HepG2 (cell line): ENCODE data around the gene KLHL18. TPM values are rescaled to one million over a fixed set of nuclear protein-coding genes. Genes with fewer than 3 reads are reported as not detected.

Experiments
- ERF ChIP-seq: IDR thresholded peaks from 2 replicates; pipeline ENCODE4 v1.6.1; 2018; ENCODE audit warnings: missing biosample characterization, missing genetic modification reagents
- FOXM1 ChIP-seq: sonication (generic); formaldehyde crosslinking; IDR thresholded peaks from 2 replicates; pipeline ENCODE4 v1.5.0; 2020; ENCODE audit warnings: missing genetic modification reagents
- HNRNPK ChIP-seq: fragments of 200-400 bp; formaldehyde crosslinking; IDR thresholded peaks from 2 replicates; pipeline ENCODE4 v1.6.1; 2018; ENCODE audit warnings: low read length, low read depth, moderate library complexity, mild to moderate bottlenecking; ENCODE audit not compliant: poor library complexity, severe bottlenecking
- MIER2 ChIP-seq: IDR thresholded peaks from 2 replicates; pipeline ENCODE4 v1.6.1; 2016; ENCODE audit warnings: missing biosample characterization, missing genetic modification reagents
- MTA3 ChIP-seq: sonication (generic); formaldehyde crosslinking; IDR thresholded peaks from 2 replicates; pipeline ENCODE4 v1.4.0; 2020; ENCODE audit warnings: missing genetic modification reagents
- PBX2 ChIP-seq: IDR thresholded peaks from 2 replicates; pipeline ENCODE4 v1.6.1; 2016; ENCODE audit warnings: control low read depth
- SNAPC4 ChIP-seq: sonication (generic); formaldehyde crosslinking; IDR thresholded peaks from 2 replicates; pipeline ENCODE4 v1.4.0; 2020; ENCODE audit warnings: mild to moderate bottlenecking, missing genetic modification reagents
- TCF7L2 ChIP-seq: IDR thresholded peaks from 2 replicates; pipeline ENCODE4 v1.6.1; 2011; ENCODE audit warnings: mild to moderate bottlenecking, low read depth, low read length, moderate library complexity
- TEAD3 ChIP-seq: optimal IDR thresholded peaks from 2 replicates; pipeline ENCODE3; 2016; ENCODE audit warnings: borderline replicate concordance
- ZBTB2 ChIP-seq: sonication (generic); formaldehyde crosslinking; IDR thresholded peaks from 2 replicates; pipeline ENCODE4 v1.8.0; 2022; ENCODE audit warnings: low read depth, missing genetic modification reagents
- ZEB1 ChIP-seq: IDR thresholded peaks from 2 replicates; pipeline ENCODE4 v1.6.1; 2012; ENCODE audit warnings: mild to moderate bottlenecking, low read depth, inconsistent platforms; ENCODE audit not compliant: insufficient replicate concordance
- ZNF253 ChIP-seq: sonication (generic); formaldehyde crosslinking; IDR thresholded peaks from 2 replicates; pipeline ENCODE4 v1.8.0; 2022; ENCODE audit warnings: mild to moderate bottlenecking, missing genetic modification reagents, borderline replicate concordance
- ZNF510 ChIP-seq: sonication (generic); formaldehyde crosslinking; IDR thresholded peaks from 2 replicates; pipeline ENCODE4 v1.4.0; 2020; ENCODE audit warnings: low read depth, mild to moderate bottlenecking, missing genetic modification reagents
- ZNF546 ChIP-seq: sonication (generic); formaldehyde crosslinking; conservative IDR thresholded peaks from 2 replicates; pipeline ENCODE4 v1.8.1; 2023; ENCODE audit warnings: mild to moderate bottlenecking, missing genetic modification reagents
- ZNF891 ChIP-seq: sonication (generic); formaldehyde crosslinking; IDR thresholded peaks from 2 replicates; pipeline ENCODE4 v1.5.0; 2020; ENCODE audit warnings: mild to moderate bottlenecking, missing genetic modification reagents
- polyA plus RNA-seq, 8 experiments: library from polyadenylated mRNA; depleted of rRNA in 3 of 8; stranded (reverse) in 7 of 8; unstranded in 1 of 8; fragments of >200 nt; fragmentation: Illumina TruSeq in 4 of 8; extraction: Trizol in 4 of 8; gene quantifications; 2 replicates each; pipeline versions ENCODE4 v1.2.1 to v1.2.3, GENCODE V29; 2011 to 2016; ENCODE audit warnings: low read depth in 4 of 8, missing spikeins in 1 of 8, mixed read lengths in 1 of 8; ENCODE audit not compliant: insufficient read depth in 1 of 8
- total RNA-seq, 5 experiments: library from RNA; depleted of rRNA; stranded (reverse); fragments of >200 nt; fragmentation: Illumina TruSeq; extraction: Trizol; gene quantifications; 2 replicates each; pipeline ENCODE4 v1.2.3, GENCODE V29; 2016; ENCODE audit warnings: low read depth in 1 of 5
- TF ChIP-seq, protein P1 (sequence below): sonication (generic); formaldehyde crosslinking; IDR thresholded peaks from 2 replicates; pipeline ENCODE4 v1.5.1; 2020; ENCODE audit warnings: mild to moderate bottlenecking, missing genetic modification reagents, borderline replicate concordance

KLHL18 gene
- total and polyA plus RNA-seq, 2 of the 13 experiments (the other 11 are each of a cell fraction or from before 2014, with no cell fraction given): 17.5 to 18.8 TPM

DNA sequence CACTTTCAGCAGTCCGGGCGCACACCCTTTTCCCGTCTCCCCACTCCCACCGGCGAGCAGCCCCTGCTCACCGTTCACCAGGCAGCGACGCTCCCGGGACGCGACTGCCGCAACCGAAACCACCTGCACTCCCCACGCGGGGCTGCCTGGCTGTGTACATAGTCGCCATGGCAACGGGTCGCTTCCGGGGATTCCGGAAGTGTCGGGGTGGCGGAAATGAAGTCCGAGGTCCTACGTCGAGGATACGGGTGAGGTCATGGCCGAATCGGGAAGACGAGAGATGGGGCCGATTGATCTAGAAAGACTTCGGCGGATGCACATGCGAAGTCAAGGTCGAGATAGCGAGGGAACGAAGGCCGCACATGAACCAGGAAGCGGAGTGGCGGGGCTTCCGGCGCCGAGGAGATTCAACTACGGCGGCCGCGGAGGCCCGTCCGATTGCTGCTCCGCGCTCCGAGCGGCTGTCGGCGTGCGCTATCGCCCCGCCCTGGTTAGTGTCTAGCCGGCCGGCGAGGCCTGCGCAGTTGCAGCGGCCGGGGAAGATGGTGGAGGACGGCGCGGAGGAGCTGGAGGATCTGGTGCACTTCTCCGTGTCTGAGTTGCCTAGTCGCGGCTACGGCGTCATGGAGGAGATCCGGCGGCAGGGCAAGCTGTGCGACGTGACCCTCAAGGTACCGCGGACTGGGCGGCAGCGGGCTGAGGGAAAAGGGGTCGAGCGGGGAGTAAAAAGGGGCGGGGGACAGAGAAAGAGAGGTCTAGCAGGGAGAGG lies at the start of gene KLHL18, which contains the start of gene KIF9 (continued):
- TF ChIP-seq SNAPC4 (CRISPR knock-in tag) (no peak; the same call in 1 of the 2 replicates), ZEB1 (peak; percentile 34), ZBTB2 (CRISPR knock-in tag) (peak; percentile 77), ZNF891 (peak; percentile 19; the same call in 1 of the 2 replicates), MTA3 (CRISPR knock-in tag) (no peak), ZNF253 (CRISPR knock-in tag) (no peak), ZNF546 (0 out of 2 replicates have a peak, but pooled peaks have one; percentile 35), TEAD3 (CRISPR knock-in tag) (peak; percentile 76), TCF7L2 (no peak), PBX2 (CRISPR knock-in tag) (no peak), ERF (CRISPR knock-in tag) (peak; percentile 93), HNRNPK (peak; percentile 48), ZNF510 (0 out of 2 replicates have a peak, but pooled peaks have one; percentile 9), MIER2 (0 out of 2 replicates have a peak, but pooled peaks have one; percentile 42), FOXM1 (no peak)
- TF ChIP-seq, protein P1, sequence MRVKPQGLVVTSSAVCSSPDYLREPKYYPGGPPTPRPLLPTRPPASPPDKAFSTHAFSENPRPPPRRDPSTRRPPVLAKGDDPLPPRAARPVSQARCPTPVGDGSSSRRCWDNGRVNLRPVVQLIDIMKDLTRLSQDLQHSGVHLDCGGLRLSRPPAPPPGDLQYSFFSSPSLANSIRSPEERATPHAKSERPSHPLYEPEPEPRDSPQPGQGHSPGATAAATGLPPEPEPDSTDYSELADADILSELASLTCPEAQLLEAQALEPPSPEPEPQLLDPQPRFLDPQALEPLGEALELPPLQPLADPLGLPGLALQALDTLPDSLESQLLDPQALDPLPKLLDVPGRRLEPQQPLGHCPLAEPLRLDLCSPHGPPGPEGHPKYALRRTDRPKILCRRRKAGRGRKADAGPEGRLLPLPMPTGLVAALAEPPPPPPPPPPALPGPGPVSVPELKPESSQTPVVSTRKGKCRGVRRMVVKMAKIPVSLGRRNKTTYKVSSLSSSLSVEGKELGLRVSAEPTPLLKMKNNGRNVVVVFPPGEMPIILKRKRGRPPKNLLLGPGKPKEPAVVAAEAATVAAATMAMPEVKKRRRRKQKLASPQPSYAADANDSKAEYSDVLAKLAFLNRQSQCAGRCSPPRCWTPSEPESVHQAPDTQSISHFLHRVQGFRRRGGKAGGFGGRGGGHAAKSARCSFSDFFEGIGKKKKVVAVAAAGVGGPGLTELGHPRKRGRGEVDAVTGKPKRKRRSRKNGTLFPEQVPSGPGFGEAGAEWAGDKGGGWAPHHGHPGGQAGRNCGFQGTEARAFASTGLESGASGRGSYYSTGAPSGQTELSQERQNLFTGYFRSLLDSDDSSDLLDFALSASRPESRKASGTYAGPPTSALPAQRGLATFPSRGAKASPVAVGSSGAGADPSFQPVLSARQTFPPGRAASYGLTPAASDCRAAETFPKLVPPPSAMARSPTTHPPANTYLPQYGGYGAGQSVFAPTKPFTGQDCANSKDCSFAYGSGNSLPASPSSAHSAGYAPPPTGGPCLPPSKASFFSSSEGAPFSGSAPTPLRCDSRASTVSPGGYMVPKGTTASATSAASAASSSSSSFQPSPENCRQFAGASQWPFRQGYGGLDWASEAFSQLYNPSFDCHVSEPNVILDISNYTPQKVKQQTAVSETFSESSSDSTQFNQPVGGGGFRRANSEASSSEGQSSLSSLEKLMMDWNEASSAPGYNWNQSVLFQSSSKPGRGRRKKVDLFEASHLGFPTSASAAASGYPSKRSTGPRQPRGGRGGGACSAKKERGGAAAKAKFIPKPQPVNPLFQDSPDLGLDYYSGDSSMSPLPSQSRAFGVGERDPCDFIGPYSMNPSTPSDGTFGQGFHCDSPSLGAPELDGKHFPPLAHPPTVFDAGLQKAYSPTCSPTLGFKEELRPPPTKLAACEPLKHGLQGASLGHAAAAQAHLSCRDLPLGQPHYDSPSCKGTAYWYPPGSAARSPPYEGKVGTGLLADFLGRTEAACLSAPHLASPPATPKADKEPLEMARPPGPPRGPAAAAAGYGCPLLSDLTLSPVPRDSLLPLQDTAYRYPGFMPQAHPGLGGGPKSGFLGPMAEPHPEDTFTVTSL: no peak
